ENCODE data around the gene SAPCD2.

SAPCD2 gene

GRCh38 chr9:137077010-137077747, 6.8 kb upstream of the SAPCD2 start, which contains the start of gene UAP1L1:
Gene UAP1L1, plus strand, starts transcription at chr9:137077517. Its CDS starts 16 bp downstream, at chr9:137077533.
- TF ChIP-seq, protein P1, sequence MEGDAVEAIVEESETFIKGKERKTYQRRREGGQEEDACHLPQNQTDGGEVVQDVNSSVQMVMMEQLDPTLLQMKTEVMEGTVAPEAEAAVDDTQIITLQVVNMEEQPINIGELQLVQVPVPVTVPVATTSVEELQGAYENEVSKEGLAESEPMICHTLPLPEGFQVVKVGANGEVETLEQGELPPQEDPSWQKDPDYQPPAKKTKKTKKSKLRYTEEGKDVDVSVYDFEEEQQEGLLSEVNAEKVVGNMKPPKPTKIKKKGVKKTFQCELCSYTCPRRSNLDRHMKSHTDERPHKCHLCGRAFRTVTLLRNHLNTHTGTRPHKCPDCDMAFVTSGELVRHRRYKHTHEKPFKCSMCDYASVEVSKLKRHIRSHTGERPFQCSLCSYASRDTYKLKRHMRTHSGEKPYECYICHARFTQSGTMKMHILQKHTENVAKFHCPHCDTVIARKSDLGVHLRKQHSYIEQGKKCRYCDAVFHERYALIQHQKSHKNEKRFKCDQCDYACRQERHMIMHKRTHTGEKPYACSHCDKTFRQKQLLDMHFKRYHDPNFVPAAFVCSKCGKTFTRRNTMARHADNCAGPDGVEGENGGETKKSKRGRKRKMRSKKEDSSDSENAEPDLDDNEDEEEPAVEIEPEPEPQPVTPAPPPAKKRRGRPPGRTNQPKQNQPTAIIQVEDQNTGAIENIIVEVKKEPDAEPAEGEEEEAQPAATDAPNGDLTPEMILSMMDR (conservative IDR thresholded peaks at IDR 0.05) = no peak
- peak; percentile 77; the same call in 1 of the 2 replicates for TF ChIP-seq ZFX (IDR thresholded peaks at IDR 0.05)
- H3K27ac ChIP-seq = peak within 1 kb of the TSS; percentile 71

- TF ChIP-seq, protein P1 (conservative IDR thresholded peaks at IDR 0.05) = no peak
- no peak for TF ChIP-seq ZFX (IDR thresholded peaks at IDR 0.05)
- H3K27ac ChIP-seq = peak overlapping the region; percentile 71; the same call in 1 of the 2 replicates
Observed at GRCh38 chr9:137076636-137077009, 6.3 kb upstream of the SAPCD2 start.

GRCh38 chr9:137075275-137075775, 5.0 kb upstream of the SAPCD2 start:
- TF ChIP-seq, protein P1 (conservative IDR thresholded peaks at IDR 0.05) = no peak
- TF ChIP-seq ZFX (IDR thresholded peaks at IDR 0.05) = no peak
- H3K27ac ChIP-seq = no peak overlapping the region

GRCh38 chr9:137074657-137075274, 4.4 kb upstream of the SAPCD2 start:
- H3K27ac ChIP-seq = no peak overlapping the region
- TF ChIP-seq, protein P1 (conservative IDR thresholded peaks at IDR 0.05) = no peak
- TF ChIP-seq ZFX (IDR thresholded peaks at IDR 0.05) = no peak

GRCh38 chr9:137073992-137074399, 3.6 kb upstream of the SAPCD2 start:
- no peak for TF ChIP-seq ZFX (IDR thresholded peaks at IDR 0.05)
- TF ChIP-seq, protein P1 (conservative IDR thresholded peaks at IDR 0.05) = no peak
- no peak overlapping the region for H3K27ac ChIP-seq

DNA sequence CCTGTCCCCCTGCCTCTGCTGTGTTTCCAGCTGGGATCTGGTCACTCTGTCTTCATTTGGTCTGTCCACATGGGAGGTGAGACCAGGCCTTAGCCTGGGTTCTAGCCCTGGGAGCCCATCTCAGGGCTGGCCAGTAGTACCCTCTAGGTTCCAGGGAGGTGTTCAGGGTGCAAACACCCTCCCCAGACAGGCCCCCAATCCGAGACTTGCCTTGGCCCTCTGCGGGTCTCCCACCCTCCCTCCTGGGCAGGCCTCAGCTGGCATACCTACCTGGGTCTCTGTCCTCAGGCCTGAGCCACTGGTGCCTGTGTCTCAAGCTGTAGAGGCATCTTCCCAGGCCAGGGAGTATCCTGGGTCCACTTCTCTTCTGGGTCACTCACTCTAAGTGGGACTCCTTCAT, 925 bp upstream of the SAPCD2 start:
- H3K27ac ChIP-seq = peak overlapping the region; percentile 82
- TF ChIP-seq ZFX (IDR thresholded peaks at IDR 0.05) = no peak; the same call in 1 of the 2 replicates
- TF ChIP-seq, protein P1 (conservative IDR thresholded peaks at IDR 0.05) = no peak

- H3K27ac ChIP-seq = peak overlapping the region; percentile 82
- TF ChIP-seq, protein P1 (conservative IDR thresholded peaks at IDR 0.05) = no peak
- TF ChIP-seq ZFX (IDR thresholded peaks at IDR 0.05) = no peak
Observed at GRCh38 chr9:137070906-137071275, 534 bp upstream of the SAPCD2 start.
